GM18873 (cell line): ENCODE data around the gene USP48.

Experiments
- ATAC-seq: cut with Tn5 transposase; IDR thresholded peaks from one replicate; pipeline ENCODE4 v1.9.1; 2021; ENCODE audit warnings: mild to moderate bottlenecking, moderate library complexity, moderate number of reproducible peaks; ENCODE audit not compliant: unreplicated experiment, low FRiP score

The USP48 gene

DNA sequence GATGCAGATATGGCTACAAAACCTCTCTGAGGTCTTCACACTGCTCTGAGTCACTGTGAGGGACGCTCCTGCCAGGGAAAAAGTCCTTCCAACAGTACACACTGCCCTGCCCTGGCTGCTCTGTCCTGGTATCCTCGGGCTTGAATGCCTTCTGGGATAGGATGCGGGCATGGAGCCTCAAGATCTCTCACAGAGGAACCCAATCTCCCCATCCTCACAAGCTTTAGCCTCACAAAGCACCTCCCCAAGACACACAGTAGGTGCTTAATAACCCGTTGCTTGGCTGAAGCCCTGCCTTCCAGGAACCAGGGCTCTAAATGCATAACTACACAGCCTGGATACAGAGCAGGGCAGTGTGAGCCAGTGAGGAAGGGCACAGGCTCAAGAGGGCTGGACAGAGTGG, 123.0 kb downstream of the USP48 start:
- no peak for ATAC-seq

- ATAC-seq = no peak
These were observed 123.6 kb downstream of the USP48 start for GRCh38 chr1:21659099-21659923.

- ATAC-seq = no peak
These were observed 125.3 kb downstream of the USP48 start for GRCh38 chr1:21657456-21658190.

DNA sequence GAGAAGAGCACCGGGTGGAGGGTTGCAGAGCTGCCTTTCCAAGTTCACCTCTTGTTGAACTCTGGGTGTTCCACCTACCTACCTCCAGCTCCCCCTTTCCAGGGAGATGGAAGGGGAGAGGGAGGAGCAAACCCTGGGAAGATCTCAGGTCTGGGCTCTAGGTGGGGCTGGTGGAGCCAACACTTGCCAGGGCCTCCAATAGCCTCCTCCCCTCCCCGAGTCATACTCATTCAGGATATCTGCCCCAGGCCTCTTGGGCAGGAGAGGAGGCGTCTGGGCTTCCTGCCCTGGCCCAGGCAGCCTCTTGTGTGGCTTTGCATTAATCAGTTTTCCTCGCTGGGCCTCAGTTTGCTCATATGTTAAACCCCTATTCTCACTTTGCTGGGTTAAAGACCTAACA, 127.2 kb downstream of the USP48 start:
- ATAC-seq = no peak

DNA sequence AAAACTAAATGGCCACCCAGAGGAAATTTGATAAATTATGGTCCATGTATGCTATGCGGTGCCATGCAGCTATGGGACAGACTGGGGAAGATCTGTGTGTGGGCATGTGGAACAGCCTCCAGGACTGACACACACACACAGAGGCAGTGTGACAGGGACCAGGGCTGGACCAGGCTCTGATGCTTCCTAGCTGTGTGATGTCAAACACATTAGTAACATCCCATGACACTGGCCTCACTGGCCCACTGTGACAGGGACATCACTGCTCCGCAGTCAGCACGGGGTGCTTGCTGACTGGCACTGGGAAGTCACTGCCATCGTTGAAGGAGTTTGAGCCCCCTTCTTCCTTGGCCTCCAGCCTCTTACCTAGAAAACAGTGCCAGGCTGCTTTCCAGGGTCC, 127.7 kb downstream of the USP48 start:
- ATAC-seq = no peak

DNA sequence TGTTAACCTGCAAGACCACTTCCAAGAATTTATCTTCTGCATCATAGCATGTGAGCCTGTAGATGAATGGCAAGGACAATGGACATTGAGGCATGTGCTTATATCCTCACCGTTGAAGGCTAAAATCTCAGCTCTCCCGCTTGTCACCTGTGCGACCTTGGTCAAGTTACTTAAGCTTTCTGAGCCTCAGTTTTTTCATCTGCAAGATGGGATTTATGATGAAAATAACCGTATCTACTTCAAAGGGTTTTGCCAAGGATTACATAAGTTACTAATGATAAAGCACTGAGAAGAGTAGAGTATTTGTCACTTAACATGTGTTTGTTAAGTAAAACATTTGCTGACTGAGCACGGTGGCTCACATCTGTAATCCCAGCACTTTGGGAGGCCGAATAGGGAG, 128.7 kb downstream of the USP48 start:
- no peak for ATAC-seq

GRCh38 chr1:21653744-21654100, 129.2 kb downstream of the USP48 start:
- no peak for ATAC-seq

DNA sequence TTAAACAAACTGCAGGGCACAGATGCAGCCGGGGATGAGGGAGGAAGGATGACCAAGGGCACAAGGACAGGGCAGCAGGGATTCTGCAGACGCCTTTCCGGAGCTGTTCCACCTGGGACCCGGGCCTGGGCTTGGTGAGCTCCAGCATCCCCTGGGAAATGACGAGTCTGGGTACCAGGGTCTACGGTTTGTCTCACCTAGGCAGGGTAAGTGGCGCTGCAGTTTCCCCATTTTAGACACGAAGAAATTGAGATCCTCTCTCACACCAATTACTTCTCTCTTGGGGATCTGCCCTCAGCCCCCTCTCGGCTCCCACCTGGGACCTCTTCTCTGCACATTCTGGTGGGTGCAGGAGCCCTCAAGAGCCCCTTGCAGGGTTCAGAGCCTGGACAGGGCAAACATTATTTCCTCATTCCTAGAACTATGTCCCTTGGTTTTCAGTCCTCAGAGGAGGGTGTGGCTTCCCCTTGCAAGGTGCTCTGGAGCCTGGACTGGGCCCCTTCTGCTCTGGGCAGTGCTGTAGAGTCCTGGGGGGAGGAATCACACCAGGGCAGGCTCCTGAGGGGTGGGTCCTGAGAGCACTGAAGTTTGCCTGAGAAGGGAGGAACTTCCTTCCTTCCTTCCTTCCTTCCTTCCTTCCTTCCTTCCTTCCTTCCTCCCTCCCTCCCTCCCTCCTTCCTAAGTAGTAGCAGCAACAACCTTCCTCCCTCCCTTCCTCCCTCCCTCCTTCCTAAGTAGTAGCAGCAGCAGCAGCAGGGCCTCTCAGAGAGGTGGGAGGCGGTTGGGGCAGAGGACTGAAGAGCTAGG, 129.8 kb downstream of the USP48 start:
- no peak for ATAC-seq

GRCh38 chr1:21652101-21652936, 130.6 kb downstream of the USP48 start:
- ATAC-seq = no peak

DNA sequence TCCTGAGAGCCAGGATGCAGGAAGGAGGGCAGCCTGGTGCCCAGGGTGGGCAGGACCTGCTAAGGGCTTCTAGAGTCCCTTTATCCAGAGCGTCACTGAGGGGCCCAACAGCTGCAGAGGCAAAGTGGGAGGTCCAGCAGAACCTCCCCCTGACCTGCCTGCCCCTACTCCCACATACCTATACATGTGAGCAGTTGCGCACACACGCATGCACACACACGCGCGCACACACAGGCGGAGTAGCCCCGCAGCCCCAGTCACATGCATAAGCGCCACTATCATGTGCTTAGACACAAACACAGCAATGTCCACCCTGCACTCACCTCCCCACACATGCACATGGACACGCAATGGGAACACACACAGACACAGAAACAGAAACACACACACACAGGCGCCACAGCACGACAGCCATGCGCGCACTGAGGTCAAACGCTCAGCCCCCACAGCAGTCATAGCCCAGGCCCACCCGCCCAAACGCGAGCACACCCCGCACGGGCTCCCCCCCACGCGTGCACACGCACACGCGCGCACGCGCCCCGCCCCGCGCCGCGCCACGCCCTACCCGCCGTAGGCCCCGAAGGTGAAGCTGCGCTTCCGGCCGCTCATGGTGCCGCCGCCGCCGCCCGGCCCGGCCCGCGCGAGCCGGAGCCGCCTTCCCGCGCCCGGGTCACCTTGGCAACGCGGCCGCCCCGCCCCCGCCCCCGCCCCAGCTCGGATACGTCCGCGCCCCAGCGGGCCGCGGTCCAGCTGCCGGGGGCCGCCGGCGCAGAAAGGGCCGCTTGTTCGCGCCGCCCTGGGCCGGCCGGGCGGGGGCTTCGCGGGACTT, 131.5 kb downstream of the USP48 start:
- ATAC-seq = no peak

GRCh38 chr1:21650400-21650799, 132.5 kb downstream of the USP48 start:
- no peak for ATAC-seq

DNA sequence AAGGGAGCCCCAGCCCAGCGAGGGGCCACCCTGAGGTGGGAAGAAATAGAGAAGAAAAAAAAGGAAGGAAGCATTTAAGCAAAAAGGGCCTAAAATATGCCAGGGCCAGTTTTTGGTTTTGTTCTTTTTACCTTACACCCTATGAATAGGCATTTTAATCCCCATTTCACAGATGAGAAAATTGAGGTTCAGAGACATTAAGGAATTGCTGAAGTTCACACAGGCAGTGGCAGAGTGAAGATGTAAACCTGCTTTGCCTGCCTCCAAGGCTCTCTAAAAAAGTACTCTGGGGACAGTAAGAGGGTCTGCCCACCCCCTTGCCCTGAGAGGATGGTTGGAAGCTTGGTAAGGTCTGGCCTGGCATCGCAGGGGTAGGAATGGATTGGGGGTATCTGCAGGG, 133.6 kb downstream of the USP48 start:
- ATAC-seq = no peak

- ATAC-seq = no peak
These were observed 134.2 kb downstream of the USP48 start for GRCh38 chr1:21648791-21649190.

- no peak for ATAC-seq
These were observed 134.6 kb downstream of the USP48 start for GRCh38 chr1:21648352-21648730.

DNA sequence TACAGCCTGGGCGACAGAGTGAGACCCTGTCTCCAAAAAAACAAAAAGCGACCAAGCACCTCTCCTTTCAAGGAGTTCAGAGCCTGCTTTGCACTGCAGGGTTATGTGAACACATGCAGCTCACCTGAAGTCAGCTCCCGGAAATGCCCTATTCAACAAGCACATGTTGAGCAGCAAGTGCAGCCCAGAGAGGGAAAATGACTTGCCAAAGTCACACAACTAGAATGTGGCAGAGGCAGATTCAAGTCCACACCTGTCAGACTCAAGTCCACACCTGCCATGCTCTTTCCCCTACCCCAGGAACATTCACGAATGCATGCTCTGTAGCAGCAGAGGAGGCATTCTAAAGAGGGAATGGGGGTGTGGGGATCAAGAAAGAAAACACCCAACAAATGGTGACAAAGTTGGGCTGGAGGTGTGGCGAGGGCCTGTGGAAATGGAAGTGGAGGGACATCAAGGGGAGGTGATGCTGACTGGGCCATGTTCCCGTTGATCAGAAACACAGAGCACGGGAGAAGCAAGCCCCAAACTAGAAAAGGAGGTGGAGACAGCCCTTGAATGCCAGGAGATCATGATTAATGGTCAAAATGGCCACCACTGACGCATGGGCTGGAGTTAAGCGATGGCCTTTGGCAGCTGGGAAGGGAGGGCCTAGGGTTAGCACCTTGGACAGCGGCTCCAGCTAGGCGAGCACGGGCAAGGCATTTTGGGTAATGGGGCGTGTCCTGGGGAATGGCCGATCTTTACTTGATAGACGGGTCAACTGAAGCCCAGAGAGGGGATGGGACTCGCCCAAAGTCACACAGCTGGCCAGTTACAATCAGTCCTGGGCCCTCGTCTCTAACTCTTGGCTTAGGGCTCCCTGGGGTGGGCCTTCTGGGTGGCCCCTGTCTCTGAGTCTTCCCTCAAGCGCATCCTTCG, 135.3 kb downstream of the USP48 start:
- ATAC-seq = no peak

GRCh38 chr1:21645550-21645949, 137.4 kb downstream of the USP48 start:
- ATAC-seq = no peak

DNA sequence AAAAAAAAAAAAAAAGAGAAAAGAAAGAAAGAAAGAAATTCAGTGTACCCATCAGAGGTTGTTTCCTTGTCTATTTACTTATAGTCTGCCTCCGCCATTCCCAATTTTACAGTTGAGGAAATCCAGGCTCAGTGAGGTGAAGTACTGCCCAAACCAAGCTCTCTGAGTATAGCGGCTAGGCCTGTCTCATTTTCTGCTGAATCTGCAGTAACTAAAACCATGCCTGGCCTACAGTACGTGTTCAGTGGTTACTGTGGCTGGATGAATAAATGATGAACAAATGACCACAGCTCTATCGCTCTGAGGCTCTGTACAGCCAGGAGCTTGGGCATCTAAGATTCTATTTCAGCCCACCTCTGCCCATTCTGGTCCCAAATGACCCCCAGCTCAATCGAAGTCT, 138.0 kb downstream of the USP48 start:
- no peak for ATAC-seq

GRCh38 chr1:21644348-21644747, 138.6 kb downstream of the USP48 start:
- ATAC-seq = no peak
